A375 (cell line): Measurements from ENCODE around the gene CNST. TPM values are rescaled to one million over a fixed set of nuclear protein-coding genes. Genes with fewer than 3 reads are reported as not detected.

ENCODE experiments used
- small RNA-seq: library from RNA; depleted of rRNA; stranded (forward); fragments of <200 nt; gene quantifications from one replicate; pipeline ENCODE3, GENCODE V24; 2014
- total RNA-seq: library from RNA; depleted of rRNA; stranded (reverse); fragments of >200 nt; shearing (Covaris generic); gene quantifications from 2 replicates; pipeline ENCODE4 v1.2.3, GENCODE V29; 2014; rRNA removed

CNST gene, protein sequence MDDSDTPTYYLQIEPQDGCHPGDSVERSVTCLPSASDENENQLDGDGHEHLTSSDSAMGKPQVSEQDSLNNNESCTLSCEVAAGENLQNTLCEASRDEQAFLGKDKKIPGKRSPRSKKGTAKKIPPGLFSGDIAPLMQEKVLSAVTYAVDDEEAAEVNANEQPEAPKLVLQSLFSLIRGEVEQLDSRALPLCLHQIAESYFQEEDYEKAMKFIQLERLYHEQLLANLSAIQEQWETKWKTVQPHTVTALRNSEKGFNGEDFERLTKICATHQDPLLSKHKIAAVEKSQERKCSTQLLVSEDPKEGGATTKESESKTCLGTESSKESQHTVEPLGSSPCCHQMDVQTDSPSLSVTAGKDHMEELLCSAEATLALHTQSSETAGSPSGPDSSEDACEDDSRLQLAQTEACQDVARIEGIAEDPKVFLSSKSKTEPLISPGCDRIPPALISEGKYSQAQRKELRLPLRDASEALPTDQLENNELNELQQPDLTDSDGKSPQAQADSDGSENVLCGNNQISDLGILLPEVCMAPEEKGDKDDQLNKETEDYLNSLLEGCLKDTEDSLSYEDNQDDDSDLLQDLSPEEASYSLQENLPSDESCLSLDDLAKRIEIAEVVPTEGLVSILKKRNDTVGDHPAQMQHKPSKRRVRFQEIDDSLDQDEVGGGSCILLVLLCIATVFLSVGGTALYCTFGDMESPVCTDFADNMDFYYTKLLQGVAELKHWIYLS
- total RNA-seq, result 22.5 and 25.9 TPM in 2 replicates

GRCh38 chr1:246566128-246566812 is at the start of gene CNST, which contains the start of gene TFB2M:
Gene CNST (plus strand): TSS chr1:246566456. CDS start chr1:246591563, 25,107 bp downstream.
Gene TFB2M (minus strand): TSS chr1:246566261. CDS start chr1:246566138, 123 bp downstream.

Small RNA genes within 50 kb of the gene (small RNA-seq; reads per million reads assigned to genes)
- gene AL356583.2 (not detected), gene AL591623.2 (not detected)

Other genes starting within 250 kb of the CNST start
- 25.9 and 29.7 TPM in 2 replicates for gene SMYD3, start 59.2 kb upstream of the CNST start, total RNA-seq
- gene TFB2M, start 195 bp upstream of the CNST start, total RNA-seq, result 60.6 and 63.3 TPM in 2 replicates
- 54.3 and 54.7 TPM in 2 replicates for gene SCCPDH, start 158.0 kb downstream of the CNST start, total RNA-seq